Measurements from ENCODE around the gene KCTD2.
A peak's percentile ranks its signal among the peaks of the same experiment; 100 is the strongest.
"Not testable (repeated sequence)": the region's sequence is repeated elsewhere in the genome, so short reads cannot be mapped to it uniquely, and the experiment has no call there.

Gene KCTD2

DNA sequence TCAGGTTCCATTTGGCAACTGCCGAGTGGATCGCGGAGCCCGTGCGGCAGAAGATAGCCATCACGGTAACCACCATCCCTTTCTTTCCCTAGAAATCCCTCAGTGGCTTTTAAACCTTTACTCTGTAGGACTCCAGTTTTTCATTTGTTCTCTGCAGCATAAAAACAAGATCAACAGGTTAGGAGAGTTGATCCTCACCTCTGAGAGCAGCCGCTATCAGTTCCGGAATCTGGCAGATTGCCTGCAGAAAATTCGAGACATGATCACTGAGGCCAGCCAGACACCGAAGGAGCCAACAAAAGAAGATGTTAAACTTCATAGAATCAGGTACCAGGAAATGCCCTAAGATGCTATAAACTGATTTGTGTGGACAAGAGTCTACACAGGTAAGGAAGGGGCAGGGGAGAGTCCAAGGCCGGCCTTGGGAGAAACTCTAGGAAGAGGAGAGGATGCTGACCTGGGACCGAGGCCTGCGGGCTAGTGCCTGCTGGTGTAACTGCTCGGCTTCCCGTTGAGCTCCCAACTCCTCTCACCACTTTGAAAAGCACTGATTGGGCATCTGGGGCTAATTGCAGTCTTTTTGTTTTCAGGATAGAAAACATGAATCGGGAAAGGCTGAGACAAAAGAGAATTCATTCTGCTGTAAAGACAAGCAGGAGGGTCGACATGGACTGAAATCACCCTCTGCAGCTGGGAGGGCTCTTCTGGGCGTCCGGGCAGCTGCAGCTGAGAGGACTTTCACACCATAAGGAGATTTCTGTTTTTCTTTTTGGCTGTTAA, 26.5 kb upstream of the KCTD2 start:
- no peak for DNase-seq (ENCODE audit: low spot score)

DNA sequence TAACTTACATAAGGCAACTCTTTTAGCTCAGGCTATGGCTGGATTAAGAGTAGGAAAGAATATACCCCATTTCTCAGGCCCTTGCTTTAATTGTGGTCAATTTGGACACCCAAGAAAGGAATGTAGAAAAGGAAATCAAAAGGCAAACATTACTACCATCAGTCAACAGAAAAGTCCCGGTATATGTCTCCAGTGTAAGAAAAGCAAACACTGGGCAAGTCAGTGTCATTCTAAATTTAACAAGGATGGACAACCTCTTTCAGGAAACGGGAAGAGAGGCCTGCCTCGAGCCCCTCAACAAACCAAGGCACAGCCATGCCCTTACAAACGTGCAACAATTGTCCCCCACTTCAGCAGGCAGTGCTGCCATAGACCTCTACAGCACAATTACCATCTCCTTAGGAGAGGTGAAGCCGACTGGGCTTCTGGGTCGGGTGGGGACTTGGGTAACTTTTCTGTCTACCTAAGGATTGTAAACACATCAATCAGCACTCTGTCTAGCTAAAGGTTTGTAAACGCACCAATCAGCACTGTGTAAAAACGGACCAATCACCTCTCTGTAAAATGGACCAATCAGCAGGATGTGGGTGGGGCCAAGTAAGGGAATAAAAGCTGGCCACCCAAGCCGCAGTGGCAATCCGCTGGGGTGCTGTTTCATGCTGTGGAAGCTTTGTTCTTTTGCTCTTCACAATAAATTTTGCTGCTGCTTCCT, 22.2 kb upstream of the KCTD2 start:
- no peak for DNase-seq (ENCODE audit: low spot score)

DNA sequence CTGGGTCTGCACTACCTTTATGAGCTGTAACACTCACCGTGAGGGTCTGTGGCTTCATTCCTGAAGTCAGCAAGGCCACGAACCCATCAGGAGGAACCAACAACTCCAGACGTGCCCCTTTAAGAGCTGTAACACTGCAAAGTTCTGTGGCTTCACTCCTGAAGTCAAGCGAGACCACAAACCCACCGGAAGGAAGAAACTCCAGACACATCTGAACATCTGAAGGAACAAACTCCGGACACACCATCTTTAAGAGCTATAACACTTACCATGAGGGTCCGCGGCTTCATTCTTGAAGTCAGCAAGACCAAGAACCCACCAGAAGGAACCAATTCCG, 21.7 kb upstream of the KCTD2 start:
- not testable (repeated sequence) for DNase-seq (ENCODE audit: low spot score)

DNA sequence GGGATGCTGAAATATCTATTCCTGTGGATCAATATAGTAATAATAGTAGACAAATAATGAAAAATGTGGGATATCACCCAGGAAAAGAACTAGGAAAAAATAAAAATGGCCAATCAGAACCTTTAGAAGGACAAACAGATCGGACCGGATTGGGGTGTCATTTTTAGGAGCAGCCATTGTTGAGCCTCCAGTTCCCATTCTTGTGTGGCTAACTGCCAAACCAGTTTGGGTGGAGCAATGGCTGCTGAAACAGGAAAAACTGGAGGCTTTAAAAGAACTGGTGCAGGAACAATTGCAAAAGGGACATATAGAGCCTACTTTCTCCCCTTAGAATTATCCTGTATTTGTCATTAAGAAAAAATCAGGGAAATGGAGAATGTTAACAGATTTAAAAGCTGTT, 20.4 kb upstream of the KCTD2 start:
- not testable (repeated sequence) for DNase-seq (ENCODE audit: low spot score)

DNA sequence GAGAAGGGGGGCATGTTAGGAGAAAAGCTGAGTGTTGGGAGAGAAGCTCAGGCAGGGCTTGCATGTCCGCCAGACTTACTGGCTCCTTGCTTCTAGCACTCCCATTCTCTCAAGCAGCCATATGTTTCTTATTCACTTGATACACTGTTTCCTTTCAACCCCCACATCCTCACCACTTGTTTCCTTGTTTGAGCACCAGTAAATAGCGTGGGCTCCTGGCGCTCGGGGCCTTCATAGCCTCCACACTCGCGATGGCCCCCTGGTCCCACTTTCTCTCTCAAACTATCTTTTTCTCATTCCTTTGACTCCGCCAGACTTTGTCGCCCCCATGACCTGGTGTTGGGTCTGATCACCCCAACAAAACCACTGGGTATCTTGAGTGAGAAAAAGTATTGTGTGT, 16.9 kb upstream of the KCTD2 start:
- DNase-seq (ENCODE audit: low spot score) = no peak

DNA sequence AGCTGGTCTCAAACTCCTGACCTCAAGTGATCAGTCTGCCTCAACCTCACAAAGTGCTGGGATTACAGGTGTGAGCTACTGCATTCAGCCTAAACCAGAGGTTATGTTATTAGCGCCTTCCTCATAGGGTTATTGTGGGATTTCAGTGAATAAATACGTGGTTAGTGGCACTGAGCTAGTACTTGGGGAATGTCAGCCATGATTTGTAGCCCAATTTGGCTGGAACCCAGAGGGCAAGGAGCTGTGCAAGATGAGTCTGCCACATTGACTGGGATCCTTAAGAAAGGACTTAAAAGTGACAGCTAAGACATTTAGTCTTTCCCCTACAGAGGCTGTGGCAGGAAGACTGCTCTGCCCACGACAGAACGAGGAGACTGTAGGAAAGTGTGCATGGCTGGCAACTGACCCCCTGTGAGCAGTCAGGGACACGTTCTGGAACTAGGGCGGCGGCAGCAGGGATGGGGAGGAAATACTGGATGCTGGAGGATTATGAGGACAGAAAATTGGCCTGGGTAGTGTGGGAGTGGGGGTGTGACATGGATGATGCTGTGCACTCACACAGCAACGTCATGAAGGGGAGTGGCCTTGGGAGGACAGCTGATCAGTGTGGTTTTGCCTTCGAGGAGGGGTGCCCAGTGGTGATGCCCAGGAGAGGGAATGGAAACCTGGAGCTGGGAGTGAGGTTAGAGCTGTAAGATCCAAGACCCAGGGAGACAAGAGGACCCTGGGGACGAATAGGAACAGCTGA, 14.9 kb upstream of the KCTD2 start:
- peak; percentile 61 for DNase-seq (ENCODE audit: low spot score)

DNA sequence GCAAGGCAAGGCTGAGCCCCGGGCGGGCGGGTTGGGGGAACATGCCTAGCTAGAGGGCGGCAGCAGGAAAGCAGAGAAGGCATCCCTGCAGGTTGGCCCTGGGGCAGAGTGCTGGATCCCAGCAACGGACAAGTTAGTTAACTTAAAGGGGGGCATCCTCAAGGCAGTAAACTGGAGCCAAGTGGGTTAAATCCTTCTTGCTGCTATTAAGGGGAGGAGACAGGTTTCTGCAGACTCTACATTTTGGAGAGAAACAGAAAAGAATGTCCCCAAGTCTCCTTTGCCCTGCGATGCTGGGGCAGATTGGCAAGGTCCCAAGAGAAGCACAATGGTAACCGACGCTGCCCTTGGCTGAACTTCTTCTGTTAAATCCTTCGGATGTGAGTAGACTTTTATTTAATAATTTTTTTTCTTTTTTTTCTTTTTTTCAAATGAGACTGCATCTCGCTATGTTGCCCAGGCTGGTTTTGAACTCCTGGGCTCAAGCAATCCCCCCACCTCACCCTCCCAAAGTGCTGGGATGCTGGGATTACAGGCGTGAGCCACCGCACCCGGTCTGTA, 14.2 kb upstream of the KCTD2 start:
- DNase-seq (ENCODE audit: low spot score) = no peak

DNA sequence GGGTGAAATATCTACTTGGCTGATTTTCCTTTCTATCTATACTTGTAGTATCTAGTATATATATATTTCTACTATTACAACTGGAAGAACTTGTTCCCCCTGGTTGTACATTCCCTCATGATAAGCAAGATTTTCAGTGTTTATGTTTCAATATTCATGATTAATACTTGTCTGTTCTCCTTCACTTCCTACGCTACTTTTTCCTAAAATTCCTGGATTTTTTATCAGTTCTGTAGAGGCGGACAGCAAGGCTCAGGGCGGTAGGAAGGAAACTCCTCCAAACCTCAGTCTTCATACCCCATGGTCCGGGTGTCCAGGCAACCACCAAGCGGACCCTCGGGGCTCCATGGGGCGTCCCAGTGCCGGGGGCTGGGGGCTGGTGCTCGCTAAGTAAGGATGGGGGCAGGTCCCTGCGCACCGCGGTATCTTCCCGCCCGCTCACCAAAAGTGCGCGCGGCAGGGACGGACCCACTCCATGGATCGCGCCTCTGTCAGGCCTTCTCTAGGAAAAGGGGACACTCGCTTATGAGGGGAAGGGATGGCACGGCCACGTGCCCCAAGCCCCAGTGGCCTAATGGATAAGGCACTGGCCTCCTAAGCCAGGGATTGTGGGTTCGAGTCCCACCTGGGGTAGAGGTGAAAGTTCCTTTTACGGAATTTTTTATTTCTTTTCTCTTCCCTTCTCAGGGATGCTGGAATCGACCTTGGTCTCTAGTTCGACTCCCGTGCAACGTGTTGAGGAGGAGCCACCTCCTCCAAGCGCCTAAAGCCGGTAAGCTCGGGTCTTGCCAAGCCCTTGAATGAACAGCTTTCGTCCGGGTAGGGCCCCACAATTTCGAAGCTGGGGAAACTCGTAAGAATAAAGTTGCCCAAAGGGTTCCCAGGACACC, 13.4 kb upstream of the KCTD2 start:
- peak; percentile 73 for DNase-seq (ENCODE audit: low spot score)

DNA sequence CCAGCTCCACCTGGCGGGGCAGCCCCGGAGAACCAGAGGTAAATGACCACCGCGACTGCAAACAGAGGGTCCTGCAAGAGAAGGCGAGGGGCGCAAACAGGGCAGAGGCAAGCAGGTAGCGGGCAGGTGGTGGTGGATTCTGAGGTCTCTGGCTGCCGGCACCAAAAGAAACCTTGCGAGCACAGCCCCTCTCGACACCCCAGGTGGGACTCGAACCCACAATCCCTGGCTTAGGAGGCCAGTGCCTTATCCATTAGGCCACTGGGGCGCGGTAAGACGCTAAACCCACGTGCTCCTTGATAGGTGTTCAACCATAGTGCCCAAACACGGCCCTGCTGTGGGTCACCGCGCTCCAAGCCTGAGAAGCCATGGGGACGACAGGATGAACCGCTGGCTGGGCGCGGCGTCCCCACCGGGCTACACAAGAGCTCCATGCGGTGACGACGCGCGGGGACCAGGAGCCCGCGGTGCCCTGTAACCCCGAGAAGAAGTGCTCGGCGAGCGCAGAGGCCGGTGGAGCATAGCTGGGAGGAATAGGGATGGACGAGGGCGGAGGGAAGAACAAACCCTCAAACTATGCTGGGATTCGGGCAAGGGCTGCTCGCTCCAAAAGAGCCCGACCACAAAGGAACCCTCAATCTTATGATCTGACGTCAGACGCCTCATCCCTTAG, 12.7 kb upstream of the KCTD2 start:
- peak; percentile 62 for DNase-seq (ENCODE audit: low spot score)

DNA sequence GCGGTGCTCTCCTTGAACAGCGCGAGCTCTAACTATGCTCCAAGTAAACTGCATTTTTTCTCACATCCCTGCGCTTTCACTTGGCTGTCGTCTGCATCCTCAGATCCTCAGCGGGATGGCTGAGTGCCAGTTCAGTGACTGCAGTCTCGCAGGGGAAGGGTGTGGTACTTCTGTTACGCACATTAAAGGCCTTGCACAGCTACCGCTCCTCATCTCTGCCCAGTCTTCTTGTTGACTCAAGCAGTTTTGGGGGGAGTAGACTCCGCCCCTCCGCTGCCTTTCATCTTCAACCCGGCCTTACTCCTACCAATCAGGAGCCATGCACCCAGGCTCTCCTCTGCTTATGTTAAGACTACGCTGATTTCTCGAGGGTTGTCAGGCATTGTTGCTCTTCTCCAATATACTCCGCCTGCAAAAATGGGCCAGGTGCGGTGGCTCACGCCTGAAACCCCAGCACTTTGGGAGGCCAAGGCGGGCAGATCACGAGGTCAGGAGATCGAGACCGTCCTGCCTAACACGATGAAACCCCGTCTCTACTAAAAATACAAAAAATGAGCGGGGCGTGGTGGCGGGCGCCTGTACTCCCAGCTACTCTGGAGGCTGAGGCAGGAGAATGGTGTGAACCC, 10.3 kb upstream of the KCTD2 start:
- DNase-seq (ENCODE audit: low spot score) = peak; percentile 36

DNA sequence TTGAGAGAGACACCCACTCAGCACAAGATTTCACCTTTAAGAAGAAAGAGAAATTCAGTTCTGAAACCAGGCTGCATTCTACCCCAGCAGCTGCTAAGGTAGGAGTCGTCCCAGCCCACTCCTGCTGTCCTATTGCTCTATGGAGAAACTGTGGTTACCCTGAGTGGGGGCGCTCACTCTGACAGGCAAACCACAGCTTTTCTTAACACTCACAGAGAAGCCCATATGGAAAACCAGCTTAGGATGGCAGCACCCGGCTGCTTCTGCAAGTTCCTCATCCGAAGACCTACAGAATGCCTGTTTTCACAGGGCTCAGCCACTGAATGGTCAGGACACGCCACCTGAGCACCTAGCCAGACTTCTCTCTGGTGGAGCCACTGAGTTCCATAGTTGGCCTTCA, 7.8 kb upstream of the KCTD2 start:
- DNase-seq (ENCODE audit: low spot score) = no peak

DNA sequence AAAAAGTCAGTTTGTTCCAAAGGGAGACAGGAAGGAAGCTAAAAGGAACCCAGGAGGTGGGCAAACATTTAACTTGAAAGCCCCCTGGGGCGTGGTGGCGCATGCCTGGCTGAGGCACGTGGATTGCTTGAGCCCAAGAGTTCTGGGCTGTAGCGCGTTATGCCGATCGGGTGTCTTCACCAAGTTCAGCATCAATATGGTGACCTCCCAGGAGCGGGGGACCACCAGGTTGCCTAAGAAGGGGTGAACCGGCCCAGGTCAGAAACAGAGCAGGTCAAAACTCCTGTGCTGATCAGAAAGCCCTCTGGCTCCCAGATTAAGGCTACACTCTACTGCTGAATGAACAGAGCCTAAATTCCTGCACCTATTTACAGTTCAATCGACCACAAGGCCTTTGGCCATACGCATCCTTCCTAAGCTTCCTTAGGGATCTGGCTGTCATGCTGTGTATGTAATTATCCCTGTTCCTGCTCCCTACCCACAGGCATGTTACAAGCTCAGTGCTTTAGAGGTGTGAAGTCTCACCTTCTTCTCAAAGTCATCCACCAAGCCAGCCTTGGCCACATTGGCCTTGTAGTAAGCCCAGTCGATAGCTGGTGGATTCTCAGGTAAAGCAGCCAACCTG, 5.3 kb upstream of the KCTD2 start:
- DNase-seq (ENCODE audit: low spot score) = no peak

DNA sequence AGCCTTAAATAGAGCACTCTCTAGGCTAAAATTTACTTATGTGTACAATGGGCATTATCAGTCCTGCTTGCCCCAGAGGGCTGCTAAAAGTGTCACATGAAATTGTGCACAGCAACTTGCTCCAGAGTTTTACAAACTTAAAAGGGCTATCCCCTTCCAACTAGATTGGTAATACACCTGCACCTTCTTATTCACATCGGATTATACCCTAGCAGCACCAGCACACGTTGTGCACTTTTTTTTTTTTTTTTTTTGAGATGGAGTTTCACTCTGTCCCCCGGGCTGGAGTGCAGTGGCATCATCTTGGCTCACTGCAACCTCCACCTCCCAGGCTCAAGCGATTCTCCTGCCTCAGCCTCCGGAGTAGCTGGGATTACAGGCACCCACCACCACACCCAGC, 3.2 kb upstream of the KCTD2 start:
- DNase-seq (ENCODE audit: low spot score) = not testable (repeated sequence)

DNA sequence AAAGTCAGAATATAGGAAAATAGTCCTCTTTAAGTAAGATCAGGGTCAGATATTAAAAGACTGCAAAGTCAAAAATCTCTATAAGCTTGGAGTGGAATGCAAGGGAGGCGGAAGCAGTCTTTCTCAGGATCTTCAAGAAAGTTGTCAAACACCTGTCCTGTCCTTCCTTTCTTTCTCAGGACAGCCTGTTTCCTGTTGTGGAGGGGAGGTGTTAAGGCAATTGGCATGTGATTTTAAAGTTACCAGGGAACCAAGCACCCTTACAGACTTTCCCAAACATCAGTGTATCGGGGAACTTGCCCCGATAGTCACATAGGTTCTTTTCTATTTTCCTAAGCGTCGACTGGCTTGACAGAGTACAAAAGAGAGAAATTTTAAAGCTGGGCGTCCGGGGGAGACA, 2.3 kb upstream of the KCTD2 start:
- DNase-seq (ENCODE audit: low spot score) = no peak

DNA sequence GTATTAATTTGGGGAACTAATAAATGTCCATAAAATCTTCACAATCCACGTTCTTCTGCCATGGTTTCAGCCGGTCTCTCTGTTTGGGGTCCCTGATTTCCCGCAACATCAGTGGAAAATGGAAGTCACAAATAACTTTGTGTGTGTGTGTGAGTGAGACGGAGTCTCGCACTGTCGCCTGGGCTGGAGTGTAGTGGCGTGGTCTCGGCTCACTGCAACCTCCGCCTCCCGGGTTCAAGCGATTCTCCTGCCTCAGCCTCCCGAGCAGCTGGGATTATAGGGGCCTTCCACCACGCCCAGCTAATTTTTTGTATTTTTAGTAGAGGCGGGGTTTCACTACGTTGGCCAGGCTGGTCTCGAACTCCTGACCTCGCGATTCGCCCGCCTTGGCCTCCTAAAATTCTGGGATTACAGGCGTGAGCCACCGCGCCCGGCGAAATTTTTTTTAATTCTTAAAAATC, 1.0 kb upstream of the KCTD2 start:
- not testable (repeated sequence) for DNase-seq (ENCODE audit: low spot score)

DNA sequence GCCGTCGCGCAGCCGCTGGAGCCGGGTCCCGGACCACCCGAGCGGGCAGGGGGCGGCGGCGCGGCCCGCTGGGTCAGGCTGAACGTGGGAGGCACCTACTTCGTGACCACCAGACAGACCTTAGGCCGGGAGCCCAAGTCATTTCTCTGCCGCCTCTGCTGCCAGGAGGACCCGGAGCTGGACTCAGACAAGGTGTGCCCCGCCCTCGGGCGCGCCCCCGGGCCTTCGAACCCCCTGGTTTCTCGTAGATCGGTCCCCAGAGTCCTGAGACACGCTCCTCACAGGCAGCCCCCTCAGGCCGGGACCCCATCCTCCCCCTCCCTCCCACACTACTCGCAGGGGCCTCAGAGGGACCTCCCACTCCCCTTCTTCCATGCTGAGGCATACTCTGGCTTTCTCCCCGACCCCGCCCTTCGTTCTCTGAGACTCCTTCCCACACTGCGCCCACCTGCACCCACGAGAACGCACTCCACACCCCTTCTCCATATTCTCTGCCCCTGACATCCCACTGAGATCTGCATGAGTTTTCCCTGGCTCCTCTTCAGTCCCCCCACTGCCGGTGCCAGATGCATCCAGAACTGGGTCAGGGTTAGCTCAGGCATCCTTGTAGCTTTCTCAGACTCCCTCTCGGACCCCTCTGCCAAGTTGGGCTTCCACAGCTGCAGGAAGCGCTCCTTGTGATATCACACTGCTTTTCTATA, 523 bp downstream of the KCTD2 start:
- DNase-seq (ENCODE audit: low spot score) = no peak

DNA sequence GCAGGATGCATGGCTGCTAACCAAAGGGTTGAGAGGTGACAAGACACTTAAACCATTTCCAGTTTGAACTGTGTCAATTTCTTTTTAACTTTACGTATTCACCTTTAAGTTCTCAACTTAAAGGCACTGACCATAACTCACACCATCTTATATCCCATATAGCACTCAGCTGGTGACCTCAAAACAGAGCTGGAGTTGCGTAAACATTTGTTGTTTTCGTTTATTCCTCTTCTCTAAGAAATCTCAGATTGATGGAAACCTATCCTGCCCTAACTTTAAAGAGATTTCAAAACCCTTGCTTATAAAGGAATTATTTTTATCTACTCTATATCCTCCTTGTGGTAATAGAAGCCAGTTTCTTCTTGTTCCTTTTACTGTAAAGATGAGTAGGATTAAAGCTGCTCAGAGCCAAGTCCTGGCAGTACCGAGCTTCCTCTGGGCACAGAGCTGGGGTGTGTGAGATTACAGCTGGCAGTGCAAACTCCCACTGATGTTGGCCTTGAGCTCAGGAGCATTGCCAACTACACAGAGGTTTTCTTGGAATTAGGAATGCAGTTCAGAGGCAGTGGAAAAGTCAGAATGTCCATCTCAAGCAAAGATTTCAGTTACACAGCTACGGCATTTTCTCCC, 1.3 kb downstream of the KCTD2 start:
- DNase-seq (ENCODE audit: low spot score) = no peak

DNA sequence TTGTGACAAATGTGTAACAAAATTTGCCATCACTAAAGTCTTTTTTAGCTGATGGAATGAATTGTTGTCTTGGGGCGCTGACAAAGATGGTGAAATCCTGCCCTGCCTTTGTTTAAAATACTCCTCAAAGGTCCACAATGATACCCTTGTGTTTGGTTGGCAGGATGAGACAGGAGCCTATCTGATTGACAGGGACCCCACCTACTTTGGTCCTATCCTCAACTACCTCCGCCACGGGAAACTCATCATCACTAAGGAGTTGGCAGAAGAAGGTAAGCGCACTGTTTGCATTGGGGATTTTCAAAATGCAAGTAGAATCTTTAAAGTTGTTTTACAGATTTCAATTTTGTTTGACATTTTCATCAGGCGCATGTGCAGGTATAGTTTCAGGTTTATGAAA, 2.0 kb downstream of the KCTD2 start:
- no peak for DNase-seq (ENCODE audit: low spot score)

DNA sequence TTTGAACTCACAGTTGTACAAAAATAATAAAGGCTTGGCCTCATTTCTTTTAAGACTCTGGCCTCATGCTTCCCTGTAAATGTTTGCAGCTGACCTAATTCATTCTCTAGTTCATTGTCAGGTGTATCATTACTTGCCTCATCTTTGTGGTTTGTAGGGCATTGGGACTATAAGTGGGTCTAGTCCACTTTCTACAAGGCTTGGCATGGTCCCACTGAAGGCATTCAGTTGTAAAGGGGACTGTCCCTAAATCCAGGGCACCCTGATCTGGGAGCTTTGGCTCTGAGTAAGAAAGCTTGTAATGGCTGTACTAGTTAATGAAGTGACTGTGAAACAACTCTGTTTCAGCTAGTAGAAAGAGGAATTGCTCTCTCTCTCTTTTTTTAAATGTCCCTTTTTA, 2.7 kb downstream of the KCTD2 start:
- DNase-seq (ENCODE audit: low spot score) = no peak
